H1 (cell line): ENCODE measurements around the gene ZNF566. TPM values are rescaled to one million over a fixed set of nuclear protein-coding genes. Genes with fewer than 3 reads are reported as not detected.

ENCODE experiments used
- CHD7 ChIP-seq: fragments of 300-600 bp; sonication (generic); IDR thresholded peaks from 2 replicates; pipeline ENCODE4 v1.7.1; 2012; ENCODE audit warnings: low read length, moderate library complexity, mild to moderate bottlenecking, inconsistent platforms; ENCODE audit not compliant: insufficient replicate concordance
- polyA plus RNA-seq, 7 experiments: library from polyadenylated mRNA; depleted of rRNA in 3 of 7; stranded (reverse) in 5 of 7; unstranded in 2 of 7; fragments of >200 nt in 5 of 7; fragments of 200-250 nt in 2 of 7; gene quantifications; 1 replicate in 5 of 7; 2 replicates in 1 of 7; 4 replicates in 1 of 7; pipeline versions ENCODE4 v1.2.1 to v1.2.3, GENCODE V29; 2011 to 2013; ENCODE audit warnings: missing spikeins in 2 of 7, mixed read lengths in 2 of 7
- total RNA-seq: library from RNA; stranded (reverse); fragmentation: NEBNext Ultra II Directional; extraction: Animal tissue kit (Norgen Biotek cat#: 25700); gene quantifications from 2 replicates; pipeline ENCODE4 v1.2.1, GENCODE V29; 2021

ZNF566 gene
- total and polyA plus RNA-seq, 2 of the 8 experiments (the other 6 are each of a cell fraction or from before 2014, with no cell fraction given) = 6.9 to 16.6 TPM

- TF ChIP-seq CHD7 = no peak
- TF ChIP-seq, all 59 proteins: peak for 0
Measured at GRCh38 chr19:36398571-36398970, 90.8 kb downstream of the ZNF566 start (continued).
